HepG2 (cell line): Measurements from ENCODE around the gene VRK3. TPM values are rescaled to one million over a fixed set of nuclear protein-coding genes. Genes with fewer than 3 reads are reported as not detected.

ENCODE experiments used
- CREM ChIP-seq, 2 experiments: sonication (generic) in 1 of 2; formaldehyde crosslinking in 1 of 2; IDR thresholded peaks; 2 replicates each; pipeline versions ENCODE4 v1.4.0 to v1.6.1; 2016 to 2020; ENCODE audit warnings: antibody characterized with exemption in 1 of 2, mild to moderate bottlenecking in 1 of 2, missing genetic modification reagents in 1 of 2
- FOXO4 ChIP-seq: sonication (generic); formaldehyde crosslinking; conservative IDR thresholded peaks from 2 replicates; pipeline ENCODE4 v1.8.1; 2023; ENCODE audit warnings: missing genetic modification reagents
- GATAD1 ChIP-seq: IDR thresholded peaks from 2 replicates; pipeline ENCODE4 v1.6.1; 2016; ENCODE audit warnings: missing genetic modification reagents, missing compliant biosample characterization
- HNRNPUL1 ChIP-seq: fragments of 200-400 bp; formaldehyde crosslinking; IDR thresholded peaks from 2 replicates; pipeline ENCODE4 v1.6.1; 2017; ENCODE audit warnings: low read depth, mild to moderate bottlenecking, low read length, moderate library complexity
- HOXA7 ChIP-seq: sonication (generic); formaldehyde crosslinking; IDR thresholded peaks from 2 replicates; pipeline ENCODE4 v1.8.1; 2022; ENCODE audit warnings: mild to moderate bottlenecking, missing genetic modification reagents, moderate library complexity
- KAT2B ChIP-seq: fragments of 150-350 bp; IDR thresholded peaks from 2 replicates; pipeline ENCODE4 v1.6.1; 2014; ENCODE audit warnings: low read depth, low read length, borderline replicate concordance
- RBM22 ChIP-seq: fragments of 200-400 bp; formaldehyde crosslinking; optimal IDR thresholded peaks from 2 replicates; pipeline ENCODE3; 2017; ENCODE audit warnings: mild to moderate bottlenecking, low read length, moderate library complexity
- SNAPC4 ChIP-seq: sonication (generic); formaldehyde crosslinking; IDR thresholded peaks from 2 replicates; pipeline ENCODE4 v1.4.0; 2020; ENCODE audit warnings: mild to moderate bottlenecking, missing genetic modification reagents
- SP2 ChIP-seq: sonication (generic); formaldehyde crosslinking; IDR thresholded peaks from 2 replicates; pipeline ENCODE4 v1.5.1; 2020; ENCODE audit warnings: mild to moderate bottlenecking, missing genetic modification reagents
- TRIM24 ChIP-seq: sonication (generic); formaldehyde crosslinking; IDR thresholded peaks from 2 replicates; pipeline ENCODE4 v1.8.0; 2022; ENCODE audit warnings: mild to moderate bottlenecking, missing genetic modification reagents
- XRCC5 ChIP-seq: fragments of 200-400 bp; formaldehyde crosslinking; optimal IDR thresholded peaks from 2 replicates; pipeline ENCODE3; 2017; ENCODE audit warnings: mild to moderate bottlenecking, low read length
- ZBTB21 ChIP-seq: sonication (generic); formaldehyde crosslinking; IDR thresholded peaks from 2 replicates; pipeline ENCODE4 v1.4.0; 2020; ENCODE audit warnings: missing genetic modification reagents
- ZKSCAN5 ChIP-seq: sonication (generic); formaldehyde crosslinking; IDR thresholded peaks from 2 replicates; pipeline ENCODE4 v1.5.1; 2020; ENCODE audit warnings: mild to moderate bottlenecking, missing genetic modification reagents
- ZNF432 ChIP-seq: sonication (generic); formaldehyde crosslinking; IDR thresholded peaks from 2 replicates; pipeline ENCODE4 v1.5.0; 2020; ENCODE audit warnings: missing genetic modification reagents, mild to moderate bottlenecking, borderline replicate concordance
- ZNF737 ChIP-seq: sonication (generic); formaldehyde crosslinking; IDR thresholded peaks from 2 replicates; pipeline ENCODE4 v1.5.0; 2020; ENCODE audit warnings: missing genetic modification reagents, mild to moderate bottlenecking, borderline replicate concordance
- ZNF775 ChIP-seq: sonication (generic); formaldehyde crosslinking; IDR thresholded peaks from 2 replicates; pipeline ENCODE4 v1.4.0; 2020; ENCODE audit warnings: missing genetic modification reagents, mild to moderate bottlenecking, moderate library complexity, borderline replicate concordance
- polyA plus RNA-seq, 8 experiments: library from polyadenylated mRNA; depleted of rRNA in 3 of 8; stranded (reverse) in 7 of 8; unstranded in 1 of 8; fragments of >200 nt; fragmentation: Illumina TruSeq in 4 of 8; extraction: Trizol in 4 of 8; gene quantifications; 2 replicates each; pipeline versions ENCODE4 v1.2.1 to v1.2.3, GENCODE V29; 2011 to 2016; ENCODE audit warnings: low read depth in 4 of 8, missing spikeins in 1 of 8, mixed read lengths in 1 of 8; ENCODE audit not compliant: insufficient read depth in 1 of 8
- total RNA-seq, 5 experiments: library from RNA; depleted of rRNA; stranded (reverse); fragments of >200 nt; fragmentation: Illumina TruSeq; extraction: Trizol; gene quantifications; 2 replicates each; pipeline ENCODE4 v1.2.3, GENCODE V29; 2016; ENCODE audit warnings: low read depth in 1 of 5
- TF ChIP-seq, protein P1 (sequence below): sonication (generic); formaldehyde crosslinking; IDR thresholded peaks from 2 replicates; pipeline ENCODE4 v1.8.0; 2022; ENCODE audit warnings: mild to moderate bottlenecking, missing genetic modification reagents, moderate library complexity
- TF ChIP-seq, protein P2 (sequence below): sonication (generic); formaldehyde crosslinking; conservative IDR thresholded peaks from 2 replicates; pipeline ENCODE4 v1.4.0; 2020; ENCODE audit warnings: mild to moderate bottlenecking, missing genetic modification reagents, moderate library complexity

Gene VRK3
- total and polyA plus RNA-seq, 2 of the 13 experiments (the other 11 are each of a cell fraction or from before 2014, with no cell fraction given), result 23.8 to 28.3 TPM

- TF ChIP-seq KAT2B, result no peak
- TF ChIP-seq ZNF775 (CRISPR knock-in tag), result no peak
- TF ChIP-seq GATAD1, result no peak
- TF ChIP-seq, protein P1, sequence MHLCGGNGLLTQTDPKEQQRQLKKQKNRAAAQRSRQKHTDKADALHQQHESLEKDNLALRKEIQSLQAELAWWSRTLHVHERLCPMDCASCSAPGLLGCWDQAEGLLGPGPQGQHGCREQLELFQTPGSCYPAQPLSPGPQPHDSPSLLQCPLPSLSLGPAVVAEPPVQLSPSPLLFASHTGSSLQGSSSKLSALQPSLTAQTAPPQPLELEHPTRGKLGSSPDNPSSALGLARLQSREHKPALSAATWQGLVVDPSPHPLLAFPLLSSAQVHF (CRISPR knock-in tag), result no peak
- no peak for TF ChIP-seq SP2
- TF ChIP-seq ZNF737 (CRISPR knock-in tag), result no peak
- TF ChIP-seq TRIM24 (CRISPR knock-in tag), result no peak
- TF ChIP-seq ZKSCAN5 (CRISPR knock-in tag), result no peak
- no peak for TF ChIP-seq ZBTB21 (CRISPR knock-in tag)
- TF ChIP-seq ZNF432, result no peak
- TF ChIP-seq CREM (IDR thresholded peaks at IDR 0.05), result no peak
- no peak for TF ChIP-seq CREM (CRISPR knock-in tag; IDR thresholded peaks at IDR 0.05)
- TF ChIP-seq HNRNPUL1, result no peak
- TF ChIP-seq RBM22, result peak; percentile 71
- TF ChIP-seq, protein P2, sequence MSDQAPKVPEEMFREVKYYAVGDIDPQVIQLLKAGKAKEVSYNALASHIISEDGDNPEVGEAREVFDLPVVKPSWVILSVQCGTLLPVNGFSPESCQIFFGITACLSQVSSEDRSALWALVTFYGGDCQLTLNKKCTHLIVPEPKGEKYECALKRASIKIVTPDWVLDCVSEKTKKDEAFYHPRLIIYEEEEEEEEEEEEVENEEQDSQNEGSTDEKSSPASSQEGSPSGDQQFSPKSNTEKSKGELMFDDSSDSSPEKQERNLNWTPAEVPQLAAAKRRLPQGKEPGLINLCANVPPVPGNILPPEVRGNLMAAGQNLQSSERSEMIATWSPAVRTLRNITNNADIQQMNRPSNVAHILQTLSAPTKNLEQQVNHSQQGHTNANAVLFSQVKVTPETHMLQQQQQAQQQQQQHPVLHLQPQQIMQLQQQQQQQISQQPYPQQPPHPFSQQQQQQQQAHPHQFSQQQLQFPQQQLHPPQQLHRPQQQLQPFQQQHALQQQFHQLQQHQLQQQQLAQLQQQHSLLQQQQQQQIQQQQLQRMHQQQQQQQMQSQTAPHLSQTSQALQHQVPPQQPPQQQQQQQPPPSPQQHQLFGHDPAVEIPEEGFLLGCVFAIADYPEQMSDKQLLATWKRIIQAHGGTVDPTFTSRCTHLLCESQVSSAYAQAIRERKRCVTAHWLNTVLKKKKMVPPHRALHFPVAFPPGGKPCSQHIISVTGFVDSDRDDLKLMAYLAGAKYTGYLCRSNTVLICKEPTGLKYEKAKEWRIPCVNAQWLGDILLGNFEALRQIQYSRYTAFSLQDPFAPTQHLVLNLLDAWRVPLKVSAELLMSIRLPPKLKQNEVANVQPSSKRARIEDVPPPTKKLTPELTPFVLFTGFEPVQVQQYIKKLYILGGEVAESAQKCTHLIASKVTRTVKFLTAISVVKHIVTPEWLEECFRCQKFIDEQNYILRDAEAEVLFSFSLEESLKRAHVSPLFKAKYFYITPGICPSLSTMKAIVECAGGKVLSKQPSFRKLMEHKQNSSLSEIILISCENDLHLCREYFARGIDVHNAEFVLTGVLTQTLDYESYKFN (CRISPR knock-in tag), result no peak
- TF ChIP-seq FOXO4, result no peak
- peak; percentile 57 for TF ChIP-seq XRCC5
- no peak for TF ChIP-seq SNAPC4 (CRISPR knock-in tag)
- TF ChIP-seq HOXA7 (CRISPR knock-in tag), result no peak
Measured at GRCh38 chr19:49983645-49984229, 41.4 kb downstream of the VRK3 start (continued).
